Kidney (tissue), 14 donors: Measurements from ENCODE around the gene ADAMTS7. TPM values are rescaled to one million over a fixed set of nuclear protein-coding genes. Genes with fewer than 3 reads are reported as not detected.
"Not testable (repeated sequence)": the region's sequence is repeated elsewhere in the genome, so short reads cannot be mapped to it uniquely, and the experiment has no call there.

Source experiments
- DNase-seq, 5 donors: peaks; one replicate each; pipeline ENCODE4 v3.0.0-alpha.2; 2013 to 2020
- FAIRE-seq: peaks from 2 replicates; lab custom pipeline; 2012; peaks lifted over from hg19 to GRCh38; lab: Jason Lieb, UNC
- H3K27ac ChIP-seq, 2 donors: one replicate each; pipeline ENCODE4 v1.7.0; 2013; ENCODE audit warnings: low read depth in 2 of 2, low read length in 2 of 2, inconsistent platforms in 1 of 2
- H3K27me3 ChIP-seq: one replicate; pipeline ENCODE4 v1.7.1; 2013; ENCODE audit warnings: low read length, inconsistent platforms; ENCODE audit not compliant: control insufficient read depth, insufficient read depth
- H3K36me3 ChIP-seq, 3 donors: one replicate each; pipeline versions ENCODE4 v1.7.0 to v1.7.1; 2013; ENCODE audit warnings: low read length in 3 of 3, control low read depth in 1 of 3, inconsistent platforms in 1 of 3; ENCODE audit not compliant: insufficient read depth in 3 of 3, control insufficient read depth in 2 of 3
- H3K4me1 ChIP-seq, 3 donors: one replicate each; pipeline versions ENCODE4 v1.7.0 to v1.7.1; 2013; ENCODE audit warnings: low read length in 3 of 3, inconsistent platforms in 1 of 3, low read depth in 1 of 3; ENCODE audit not compliant: control insufficient read depth in 2 of 3, insufficient read depth in 2 of 3
- H3K4me3 ChIP-seq, 3 donors: one replicate each; pipeline versions ENCODE4 v1.7.0 to v1.8.1; 2013; ENCODE audit warnings: low read length in 3 of 3, control low read depth in 1 of 3, inconsistent platforms in 1 of 3
- H3K9ac ChIP-seq, 3 donors: one replicate each; pipeline versions ENCODE4 v1.7.0 to v1.7.1; 2013; ENCODE audit warnings: low read length in 3 of 3, control low read depth in 1 of 3, inconsistent platforms in 1 of 3
- H3K9me3 ChIP-seq, 3 donors: one replicate each; pipeline versions ENCODE4 v1.7.0 to v1.7.1; 2013; ENCODE audit warnings: low read length in 3 of 3, control low read depth in 1 of 3, inconsistent platforms in 1 of 3; ENCODE audit not compliant: control insufficient read depth in 2 of 3, insufficient read depth in 1 of 3
- CTCF ChIP-seq: IDR thresholded peaks from 3 replicates; pipeline ENCODE4 v1.5.1; 2012; ENCODE audit warnings: mild to moderate bottlenecking, moderate library complexity, borderline replicate concordance; ENCODE audit not compliant: insufficient read depth; ENCODE audit errors: extremely low read depth
- intact Hi-C: fragments of 100-400 bp; cut with DNase I; formaldehyde crosslinking; loops from one replicate; pipeline ENCODE4 v1.11.1; 2022
- polyA plus RNA-seq: library from polyadenylated mRNA; stranded (reverse); fragments of 350-450 nt; fragmentation: Illumina TruSeq; extraction: RNeasy Lipid Tissue Mini Kit (QIAGEN cat#74804); gene quantifications from one replicate; pipeline ENCODE4 v1.2.3, GENCODE V29; 2014; ENCODE audit warnings: low read depth, low replicate concordance; ENCODE audit not compliant: insufficient read depth
- total RNA-seq: library from RNA; stranded (reverse); fragmentation: NEBNext Ultra II Directional; extraction: Animal tissue kit (Norgen Biotek cat#: 25700); gene quantifications from one replicate; pipeline ENCODE4 v1.2.1, GENCODE V29; 2021
- donor health status: control.
- donor health status: control.
- donor health status: control.
- donor health status: control.
- donor health status: control.
- donor health status: DM: yes; HTN: yes; CAD: no.
- donor health status: Normal renal cell carcinoma (clear cell type).

The ADAMTS7 gene
- total and polyA plus RNA-seq, 2 donors from 2014 or later, result 0.82 to 3.1 TPM

DNA sequence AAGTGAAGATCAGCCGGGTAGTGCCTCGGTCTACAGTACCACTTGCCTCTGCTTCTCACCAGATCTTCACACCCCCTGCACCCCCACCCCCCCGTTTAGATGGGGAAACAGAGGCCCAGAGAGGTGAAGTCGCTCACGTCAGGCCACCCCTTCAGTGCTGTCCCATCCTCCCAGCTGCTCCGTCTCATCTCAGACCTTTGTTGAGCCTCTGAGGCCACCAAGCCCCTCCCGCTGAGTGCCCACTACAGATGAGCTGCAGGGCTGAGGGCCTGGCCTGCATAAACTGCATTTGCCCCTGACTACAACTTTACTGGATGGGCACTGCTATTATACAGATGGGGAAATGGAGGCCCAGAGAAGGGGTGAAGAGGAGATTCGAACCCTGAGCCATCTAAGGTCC lies 35.8 kb downstream of the ADAMTS7 start:
- Histone ChIP-seq H3K36me3 (no peaks in the 10 kb centered on the region), H3K4me1 (peaks cover 0 to 2% (median 0%) of the 10 kb centered on the region in 3 donors), H3K27me3 (no peaks in the 10 kb centered on the region), H3K4me3 (no peak overlapping the region), H3K9me3 (no peaks in the 10 kb centered on the region), H3K27ac (no peak overlapping the region), H3K9ac (no peak overlapping the region)
- TF ChIP-seq CTCF, result no peak
- DNase-seq (peak in 1 of 5 donors; percentile 51), FAIRE-seq (no peak)
- intact Hi-C loops, result no loop called here

GRCh38 chr15:78774451-78774990 lies 36.7 kb downstream of the ADAMTS7 start:
- H3K36me3 ChIP-seq, H3K27ac ChIP-seq, intact Hi-C loops, H3K4me1 ChIP-seq, H3K4me3 ChIP-seq, H3K9me3 ChIP-seq, FAIRE-seq, H3K27me3 ChIP-seq, H3K9ac ChIP-seq: not testable (repeated sequence)
- peak in 2 of 5 donors; percentile 15 to 61 for DNase-seq

DNA sequence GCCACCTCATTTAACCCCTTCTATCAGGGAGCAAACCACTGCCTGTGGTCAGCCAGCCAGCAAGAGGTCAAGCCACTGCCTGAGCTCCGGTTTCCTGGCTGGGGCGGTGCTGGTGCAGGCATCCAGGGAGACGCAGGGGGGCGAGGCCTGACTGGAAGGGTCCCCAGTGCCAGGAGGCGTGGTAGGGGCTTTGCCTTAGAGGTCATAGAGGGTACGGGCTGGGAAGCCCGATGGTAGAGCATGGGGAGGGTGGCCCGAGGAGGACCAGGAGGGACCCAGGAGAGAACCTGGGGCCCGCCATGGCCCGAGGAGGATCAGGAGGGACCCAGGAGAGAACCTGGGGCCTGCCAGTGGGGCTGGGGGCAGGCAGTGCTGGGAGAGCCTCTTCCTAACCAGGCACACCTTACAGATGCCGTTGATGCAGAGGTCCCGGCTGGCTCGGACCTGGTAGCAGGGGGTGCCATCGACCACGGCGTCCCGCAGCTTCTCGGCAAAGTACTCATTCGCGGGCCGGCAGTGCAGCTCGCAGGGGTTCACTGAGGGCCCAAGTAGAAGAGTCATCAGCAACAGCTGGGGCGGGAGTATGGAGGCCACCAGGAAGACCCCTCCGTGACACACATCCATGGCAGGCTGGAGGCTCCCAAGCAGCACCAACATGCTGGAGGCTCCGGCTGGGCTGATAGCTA lies 37.4 kb downstream of the ADAMTS7 start:
- H3K4me1 ChIP-seq, H3K4me3 ChIP-seq, H3K9ac ChIP-seq, H3K27me3 ChIP-seq, FAIRE-seq, H3K27ac ChIP-seq, intact Hi-C loops, H3K9me3 ChIP-seq, H3K36me3 ChIP-seq: not testable (repeated sequence)
- peak in 4 of 5 donors; percentile 22 to 55 (median 40) for DNase-seq

GRCh38 chr15:78772738-78773137 lies 38.5 kb downstream of the ADAMTS7 start:
- Histone ChIP-seq H3K27ac (no peak overlapping the region), H3K9me3 (no peaks in the 10 kb centered on the region), H3K27me3 (no peaks in the 10 kb centered on the region), H3K9ac (no peak overlapping the region), H3K36me3 (no peaks in the 10 kb centered on the region), H3K4me1 (no peaks in the 10 kb centered on the region), H3K4me3 (no peak overlapping the region)
- DNase-seq (peak in 1 of 5 donors; percentile 41), FAIRE-seq (no peak)
- TF ChIP-seq CTCF, result no peak
- intact Hi-C loops, result no loop called here

DNA sequence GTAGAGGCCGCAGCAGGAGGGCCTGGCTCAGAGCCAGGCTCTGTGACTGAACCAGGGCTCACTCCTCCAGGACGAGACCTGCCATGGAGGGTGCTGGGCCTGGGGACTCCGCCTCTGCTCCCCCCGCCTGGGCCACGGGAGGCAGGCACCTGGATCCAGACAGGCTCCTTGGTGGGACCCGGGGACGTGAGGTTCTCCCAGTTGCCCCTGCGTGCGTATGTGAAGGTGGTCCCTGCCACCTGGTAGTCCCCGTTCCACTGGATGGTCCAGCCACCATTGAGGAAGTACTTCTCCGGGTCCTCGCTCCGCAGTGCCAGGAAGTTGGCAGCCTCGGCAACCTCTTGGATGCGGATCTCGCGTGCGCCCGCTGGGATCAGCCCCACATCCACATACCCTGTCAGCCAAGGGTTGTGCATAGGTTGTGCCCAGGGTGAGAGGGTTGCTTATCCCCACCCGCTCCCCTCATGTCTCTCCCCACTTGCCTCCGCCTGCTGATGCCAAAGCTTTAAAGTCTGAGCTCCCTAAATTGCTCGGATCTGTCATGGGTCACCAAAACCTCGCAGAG lies 39.7 kb downstream of the ADAMTS7 start:
- FAIRE-seq, H3K9ac ChIP-seq, H3K4me3 ChIP-seq, H3K27ac ChIP-seq, H3K9me3 ChIP-seq, H3K27me3 ChIP-seq, H3K36me3 ChIP-seq, intact Hi-C loops, H3K4me1 ChIP-seq: not testable (repeated sequence)
- peak in 1 of 5 donors; percentile 55 for DNase-seq

- H3K27ac ChIP-seq, FAIRE-seq, H3K4me1 ChIP-seq, H3K36me3 ChIP-seq, H3K27me3 ChIP-seq, H3K9ac ChIP-seq, H3K9me3 ChIP-seq, intact Hi-C loops, H3K4me3 ChIP-seq: not testable (repeated sequence)
- peak in 1 of 5 donors; percentile 29 for DNase-seq
Measured at GRCh38 chr15:78771020-78771419, 40.2 kb downstream of the ADAMTS7 start.
